Activated CD8-positive, alpha-beta memory T cell treated with anti-CD3 and anti-CD28 coated beads for 48 hours (primary cell): ENCODE data around the gene ARRB1.
"Not testable (repeated sequence)": the region's sequence is repeated elsewhere in the genome, so short reads cannot be mapped to it uniquely, and the experiment has no call there.

ENCODE experiments used
- DNase-seq, 3 experiments: peaks; one replicate each; pipeline ENCODE4 v3.0.0-alpha.2; 2020; ENCODE audit warnings: low read depth in 2 of 3, low spot score in 2 of 3

Gene ARRB1

GRCh38 chr11:75371949-75372876, 20.8 kb upstream of the ARRB1 start:
- DNase-seq = no peak

DNA sequence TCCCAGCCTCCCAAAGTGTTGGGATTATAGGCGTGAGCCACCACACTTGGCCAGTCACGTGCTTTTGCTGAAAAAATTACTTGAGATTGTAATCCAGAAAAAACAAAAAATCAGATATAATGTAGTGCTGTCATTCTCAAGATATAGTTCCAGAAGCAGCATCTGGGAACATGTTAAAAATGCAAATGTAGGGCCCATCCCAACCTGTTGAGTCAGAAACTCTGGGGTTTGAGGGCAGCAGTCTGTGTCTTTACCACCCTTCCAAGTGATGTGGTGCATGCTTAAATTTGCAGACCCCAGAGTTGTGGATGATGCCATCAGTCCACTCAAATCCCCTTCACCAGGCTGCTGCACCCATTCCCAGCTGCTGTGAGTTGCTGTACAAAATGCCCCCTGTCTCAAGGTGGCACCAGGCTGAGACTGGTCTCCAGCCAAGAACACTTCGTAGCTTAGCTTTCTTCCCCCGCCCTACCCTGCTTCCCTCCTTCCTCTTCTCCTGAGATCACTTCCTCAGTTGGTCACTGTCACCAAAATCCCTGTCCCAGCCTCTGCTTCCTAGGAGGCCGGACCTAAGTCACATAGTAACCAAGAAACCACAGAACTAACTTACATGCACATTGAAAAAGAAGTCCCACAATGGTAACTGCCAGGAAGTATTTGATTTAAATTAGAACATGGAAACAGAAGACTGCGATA, 18.2 kb upstream of the ARRB1 start:
- DNase-seq = no peak

- DNase-seq = not testable (repeated sequence)
These were observed 15.4 kb upstream of the ARRB1 start for GRCh38 chr11:75366826-75367225.

GRCh38 chr11:75365711-75366181, 14.3 kb upstream of the ARRB1 start:
- DNase-seq = no peak

GRCh38 chr11:75362285-75362684, 10.8 kb upstream of the ARRB1 start:
- DNase-seq = not testable (repeated sequence)

- DNase-seq = no peak
These were observed 5.2 kb upstream of the ARRB1 start for GRCh38 chr11:75356613-75357012.

DNA sequence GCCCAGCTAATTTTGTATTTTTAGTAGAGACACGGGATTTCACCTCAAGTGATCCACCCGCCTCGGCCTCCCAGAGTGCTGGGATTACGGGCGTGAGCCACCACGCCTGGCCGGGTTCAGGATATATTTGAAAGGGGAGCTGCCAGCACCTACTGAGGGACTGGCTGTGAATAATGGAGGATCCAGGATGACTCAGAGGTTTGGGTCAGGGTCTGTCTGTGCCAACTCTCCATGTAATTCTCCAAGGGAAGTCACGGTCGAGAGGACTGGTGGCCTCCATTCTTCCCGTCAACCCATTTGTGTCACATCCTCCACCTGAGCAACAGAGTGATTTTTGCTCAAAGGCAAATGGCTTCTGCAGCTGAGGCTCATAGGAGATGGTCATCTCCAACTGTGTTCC, 3.6 kb upstream of the ARRB1 start:
- no peak for DNase-seq

GRCh38 chr11:75352588-75353206, 1.2 kb upstream of the ARRB1 start:
- no peak for DNase-seq

GRCh38 chr11:75351791-75352587, 528 bp upstream of the ARRB1 start:
- DNase-seq = peak in 1 of 3 experiments; percentile 15

- no peak for DNase-seq
These were observed 519 bp downstream of the ARRB1 start for GRCh38 chr11:75350743-75351540.

DNA sequence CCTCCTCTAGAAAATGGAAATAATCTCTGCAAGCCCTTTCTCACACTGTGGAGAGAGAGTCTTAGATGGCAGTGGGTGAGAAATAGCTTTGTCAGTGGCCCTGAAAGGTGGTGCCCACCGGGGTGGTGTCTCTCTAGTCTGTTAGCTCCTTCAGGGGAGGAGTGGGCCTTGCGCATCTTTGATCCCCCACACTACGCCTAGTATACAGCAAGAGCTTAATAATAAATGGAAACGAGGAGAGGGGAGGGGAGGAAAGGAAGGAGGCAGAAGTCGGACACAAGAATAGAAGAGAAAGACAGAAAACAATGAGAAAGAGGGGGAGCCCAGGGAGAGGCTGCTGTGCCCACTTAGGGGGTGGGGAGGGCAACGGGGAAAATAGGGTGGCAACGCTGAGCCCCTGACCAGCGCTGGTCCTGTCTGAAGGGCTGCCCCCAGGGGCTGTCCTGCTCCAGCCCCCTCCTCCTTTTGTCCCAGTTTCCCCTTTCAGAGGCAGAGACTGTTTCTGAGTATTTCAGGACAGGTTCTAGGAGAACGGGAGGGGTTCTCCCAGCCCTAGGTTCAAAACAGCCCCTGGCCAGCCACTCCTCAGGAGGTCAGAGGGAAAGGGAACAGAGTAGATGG, 1.2 kb downstream of the ARRB1 start:
- DNase-seq = no peak

GRCh38 chr11:75349521-75350116, 1.8 kb downstream of the ARRB1 start:
- DNase-seq = no peak

- no peak for DNase-seq
These were observed 3.5 kb downstream of the ARRB1 start for GRCh38 chr11:75347781-75348566.

DNA sequence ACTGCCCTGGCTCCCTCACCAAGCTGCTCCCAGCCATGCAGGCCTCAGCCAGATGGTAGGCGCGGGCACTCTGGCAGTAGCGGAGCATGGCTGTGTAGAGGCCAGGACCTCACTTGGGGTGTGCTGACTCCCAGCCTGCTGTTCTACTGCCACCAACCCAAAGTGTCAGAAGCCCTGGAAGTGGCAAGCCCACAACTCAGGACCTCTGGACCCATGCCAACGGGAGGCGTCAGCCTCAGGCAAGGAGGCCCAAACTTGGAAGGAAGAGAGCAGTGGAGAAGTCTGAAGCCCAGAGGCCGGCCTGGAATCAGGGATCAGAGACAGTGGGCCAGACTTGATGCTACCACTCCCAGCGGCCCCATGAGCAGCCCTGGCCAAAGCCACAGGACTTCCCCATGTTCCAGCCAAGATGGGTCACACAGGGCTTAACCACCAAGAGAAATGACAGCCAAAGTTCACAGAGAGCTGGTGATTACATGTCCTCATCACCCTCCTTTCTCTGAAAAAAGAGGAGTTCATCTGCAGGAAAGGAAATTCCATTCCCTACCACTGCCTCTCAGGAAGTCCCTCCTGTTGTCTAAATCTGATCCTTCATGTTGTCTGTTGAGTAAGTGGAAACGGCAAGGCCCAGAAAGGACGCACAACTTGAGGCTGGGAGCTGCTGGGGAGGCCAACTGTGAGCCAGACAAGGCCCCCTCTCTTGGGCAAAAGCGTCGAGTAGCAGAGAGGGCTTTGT, 4.4 kb downstream of the ARRB1 start:
- DNase-seq = no peak

- no peak for DNase-seq
These were observed 5.2 kb downstream of the ARRB1 start for GRCh38 chr11:75346296-75346695.

DNA sequence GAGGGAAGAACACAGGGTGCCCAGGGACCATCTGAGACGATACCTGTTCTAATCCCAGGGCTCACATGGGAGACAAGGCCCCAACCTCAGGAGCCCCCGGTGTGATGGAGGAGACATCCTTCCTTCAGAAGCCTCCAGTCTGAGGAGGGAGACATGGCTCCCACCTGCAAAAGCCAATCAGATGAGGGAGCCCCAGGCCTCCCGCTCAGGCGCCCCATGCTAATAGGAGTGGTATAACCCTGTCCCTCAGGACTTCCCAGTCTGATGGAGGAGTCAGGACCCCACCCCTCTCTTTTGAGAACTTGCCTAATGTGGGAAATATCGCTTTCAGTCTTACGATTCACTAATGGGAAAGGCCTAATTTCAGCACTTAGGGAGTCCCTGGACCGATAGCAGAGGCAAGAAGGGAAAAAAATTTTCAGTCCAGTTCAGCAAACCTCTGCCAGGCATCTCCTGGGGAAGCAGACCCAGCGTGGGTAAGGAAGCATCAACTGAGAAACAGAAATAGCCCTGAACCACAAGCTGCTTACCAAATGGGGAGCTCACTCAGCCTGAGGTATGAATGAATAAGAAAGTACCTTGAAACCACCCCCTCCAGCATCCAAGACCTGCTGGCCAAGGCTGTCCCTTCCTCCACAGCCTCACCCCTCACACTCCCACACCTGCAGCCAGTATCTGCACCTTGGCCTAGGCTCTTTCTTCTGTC, 5.9 kb downstream of the ARRB1 start:
- DNase-seq = no peak

- no peak for DNase-seq
These were observed 6.6 kb downstream of the ARRB1 start for GRCh38 chr11:75344761-75345454.
